ENCODE data around the gene VSNL1. TPM values are rescaled to one million over a fixed set of nuclear protein-coding genes. Genes with fewer than 3 reads are reported as not detected.

The VSNL1 gene
- total RNA-seq, 1 experiment from 2014 or later = 9.9 TPM

- no peak overlapping the region for H3K4me2 ChIP-seq (ENCODE audit: insufficient read depth, insufficient read length, low read length)
- H3T11ph ChIP-seq (ENCODE audit: low read length) = no peak overlapping the region
- H2AK5ac ChIP-seq (ENCODE audit: insufficient read length, low read length) = no peak overlapping the region
- Mint-ChIP-seq H3K9me3 (peaks cover 3 to 5% of the 10 kb centered on the region in 2 experiments; a peak in 3 of 5 replicates), H3K27me3 (ENCODE audit: low read depth) (no peaks in the 10 kb centered on the region), H3K4me3 (no peak overlapping the region), H3K36me3 (ENCODE audit: insufficient read depth in 1 of 3, low read depth in 3 of 3) (peaks cover 7 to 16% (median 10%) of the 10 kb centered on the region in 3 experiments; a peak in 6 of 7 replicates), H3K4me1 (peaks cover 24 to 29% of the 10 kb centered on the region in 2 experiments), H3K27ac (no peak overlapping the region; a peak in 1 of 7 replicates)
- H3K79me2 ChIP-seq (ENCODE audit: insufficient read depth, low read length) = no peaks in the 10 kb centered on the region
- no peak for DNase-seq
- TF ChIP-seq, protein P1, sequence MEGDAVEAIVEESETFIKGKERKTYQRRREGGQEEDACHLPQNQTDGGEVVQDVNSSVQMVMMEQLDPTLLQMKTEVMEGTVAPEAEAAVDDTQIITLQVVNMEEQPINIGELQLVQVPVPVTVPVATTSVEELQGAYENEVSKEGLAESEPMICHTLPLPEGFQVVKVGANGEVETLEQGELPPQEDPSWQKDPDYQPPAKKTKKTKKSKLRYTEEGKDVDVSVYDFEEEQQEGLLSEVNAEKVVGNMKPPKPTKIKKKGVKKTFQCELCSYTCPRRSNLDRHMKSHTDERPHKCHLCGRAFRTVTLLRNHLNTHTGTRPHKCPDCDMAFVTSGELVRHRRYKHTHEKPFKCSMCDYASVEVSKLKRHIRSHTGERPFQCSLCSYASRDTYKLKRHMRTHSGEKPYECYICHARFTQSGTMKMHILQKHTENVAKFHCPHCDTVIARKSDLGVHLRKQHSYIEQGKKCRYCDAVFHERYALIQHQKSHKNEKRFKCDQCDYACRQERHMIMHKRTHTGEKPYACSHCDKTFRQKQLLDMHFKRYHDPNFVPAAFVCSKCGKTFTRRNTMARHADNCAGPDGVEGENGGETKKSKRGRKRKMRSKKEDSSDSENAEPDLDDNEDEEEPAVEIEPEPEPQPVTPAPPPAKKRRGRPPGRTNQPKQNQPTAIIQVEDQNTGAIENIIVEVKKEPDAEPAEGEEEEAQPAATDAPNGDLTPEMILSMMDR (conservative IDR thresholded peaks at IDR 0.05) = no peak
- H3K27ac ChIP-seq (ENCODE audit: insufficient read length, low read depth, low read length) = no peak overlapping the region
- no peak overlapping the region for H3K56ac ChIP-seq (ENCODE audit: insufficient read length, low read depth, low read length)
- H3K4me1 ChIP-seq (ENCODE audit: insufficient read depth, low read length) = no peaks in the 10 kb centered on the region; the same call in 1 of the 2 replicates
- H2BK20ac ChIP-seq (ENCODE audit: low read depth, low read length, poor library complexity, severe bottlenecking) = no peak overlapping the region
- H3K79me1 ChIP-seq (ENCODE audit: insufficient read depth, low read depth, low read length, poor library complexity, severe bottlenecking) = no peaks in the 10 kb centered on the region
- H4K8ac ChIP-seq (replicated peaks; ENCODE audit: insufficient read length, low read depth, low read length) = no peak overlapping the region
- no peak overlapping the region for H3K14ac ChIP-seq (ENCODE audit: insufficient read depth, low read length)
- no peaks in the 10 kb centered on the region for H3K23me2 ChIP-seq (ENCODE audit: insufficient read length, low read depth, low read length, poor library complexity, severe bottlenecking)
- H4K91ac ChIP-seq (ENCODE audit: insufficient read length, low read depth, low read length) = no peak overlapping the region
- no peak overlapping the region for H3K9ac ChIP-seq (ENCODE audit: extremely low read depth, insufficient read length, low read length)
- no peak overlapping the region for H2AFZ ChIP-seq (ENCODE audit: low read length)
- no peak overlapping the region for H3K23ac ChIP-seq (ENCODE audit: insufficient read length, low read depth, low read length)
- H4K20me1 ChIP-seq (ENCODE audit: control insufficient read depth, insufficient read depth, insufficient read length) = no peaks in the 10 kb centered on the region
- H2BK15ac ChIP-seq (ENCODE audit: low read depth, low read length) = no peak overlapping the region
- no peak overlapping the region for H2BK120ac ChIP-seq (ENCODE audit: low read depth, low read length, poor library complexity, severe bottlenecking)
- peaks cover 2% of the 10 kb centered on the region for H3K9me3 ChIP-seq (ENCODE audit: control insufficient read depth, low read depth, low read length)
- no peak overlapping the region for H3K4ac ChIP-seq (ENCODE audit: low read depth, low read length)
- no peak overlapping the region for H2BK12ac ChIP-seq (ENCODE audit: insufficient read length, low read depth, low read length)
- no CpG with 5 or more reads among the region's 4 CpGs for WGBS (ENCODE audit: extremely low coverage, insufficient read length, low lambda C conversion rate)
- no peak overlapping the region for H3K18ac ChIP-seq (ENCODE audit: insufficient read length, low read depth, low read length)
- no peak overlapping the region for H4K5ac ChIP-seq (ENCODE audit: insufficient read length, low read depth, low read length)
- no peaks in the 10 kb centered on the region for H3K27me3 ChIP-seq (ENCODE audit: insufficient read depth, low read length)
- no peak overlapping the region for H2BK5ac ChIP-seq (ENCODE audit: insufficient read length, low read length)
Observed at GRCh38 chr2:17634997-17635396, 94.5 kb downstream of the VSNL1 start.
